SH-SY5Y (cell line): ENCODE measurements around the gene NOX1.

Experiments used
- GATA2 ChIP-seq: IDR thresholded peaks from 2 replicates; pipeline ENCODE4 v1.6.1; 2011; ENCODE audit warnings: mild to moderate bottlenecking, low read depth, low read length
- GATA3 ChIP-seq: IDR thresholded peaks from 2 replicates; pipeline ENCODE4 v1.6.1; 2011; ENCODE audit warnings: low read depth, mild to moderate bottlenecking, low read length, moderate library complexity

DNA sequence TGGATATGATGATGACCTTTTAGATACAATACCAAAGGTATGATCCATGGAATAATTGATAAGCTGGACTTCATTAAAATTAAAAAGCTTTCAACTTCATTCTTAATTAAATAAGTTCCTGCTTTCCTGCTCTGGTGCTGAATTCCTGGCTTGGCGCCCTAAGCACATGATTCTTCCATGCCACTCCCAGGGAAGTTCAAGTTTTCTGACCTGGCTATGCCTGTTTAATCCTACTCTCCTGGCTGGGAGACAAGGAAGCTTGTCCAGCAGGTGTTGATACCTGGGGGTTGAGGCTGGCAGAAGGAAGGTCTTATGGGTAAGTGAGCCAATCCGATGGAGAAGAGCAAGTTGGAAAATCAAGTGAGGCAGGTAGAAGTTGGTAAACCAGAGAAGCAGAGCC is 30.3 kb upstream of the NOX1 start:
- TF ChIP-seq GATA2 (no peak), GATA3 (no peak)
